Effector memory CD4-positive, alpha-beta T cell (primary cell): ENCODE data around the gene GRID1.
"Not testable (repeated sequence)": the region's sequence is repeated elsewhere in the genome, so short reads cannot be mapped to it uniquely, and the experiment has no call there.

ENCODE experiments used
- DNase-seq, 3 donors: peaks; one replicate each; pipeline ENCODE4 v3.0.0-alpha.2; 2020
- H3K27ac ChIP-seq: 2 replicates; pipeline ENCODE4 v1.7.0; 2013; ENCODE audit warnings: mild to moderate bottlenecking, low read length, moderate library complexity; ENCODE audit not compliant: insufficient read depth, poor library complexity, severe bottlenecking
- H3K27me3 ChIP-seq: replicated peaks from 2 replicates; pipeline ENCODE4 v1.7.0; 2013; ENCODE audit warnings: mild to moderate bottlenecking, low read length; ENCODE audit not compliant: insufficient read depth, control insufficient read depth, poor library complexity, severe bottlenecking
- H3K36me3 ChIP-seq: 2 replicates; pipeline ENCODE4 v1.7.0; 2013; ENCODE audit warnings: mild to moderate bottlenecking, low read length, moderate library complexity; ENCODE audit not compliant: control insufficient read depth, insufficient read depth
- H3K4me1 ChIP-seq: 2 replicates; pipeline ENCODE4 v1.7.0; 2013; ENCODE audit warnings: low read length, mild to moderate bottlenecking; ENCODE audit not compliant: control insufficient read depth, insufficient read depth, poor library complexity, severe bottlenecking
- H3K4me3 ChIP-seq: 2 replicates; pipeline ENCODE4 v1.7.0; 2013; ENCODE audit warnings: low read length, low read depth, mild to moderate bottlenecking; ENCODE audit not compliant: insufficient read depth, poor library complexity, severe bottlenecking
- H3K9me3 ChIP-seq: 2 replicates; pipeline ENCODE4 v1.7.0; 2013; ENCODE audit warnings: mild to moderate bottlenecking, low read length, moderate library complexity; ENCODE audit not compliant: control insufficient read depth

Gene GRID1

GRCh38 chr10:86246279-86246940 lies 120.2 kb downstream of the GRID1 start:
- Histone ChIP-seq H3K4me3 (no peak overlapping the region), H3K9me3 (no peaks in the 10 kb centered on the region), H3K27ac (no peak overlapping the region), H3K36me3 (no peaks in the 10 kb centered on the region), H3K27me3 (no peaks in the 10 kb centered on the region), H3K4me1 (no peaks in the 10 kb centered on the region)
- DNase-seq, result no peak

GRCh38 chr10:86245015-86245394 lies 121.6 kb downstream of the GRID1 start:
- DNase-seq, result no peak
- Histone ChIP-seq H3K9me3 (no peaks in the 10 kb centered on the region), H3K4me3 (no peak overlapping the region), H3K27me3 (no peaks in the 10 kb centered on the region), H3K27ac (no peak overlapping the region), H3K36me3 (no peaks in the 10 kb centered on the region), H3K4me1 (no peaks in the 10 kb centered on the region)

GRCh38 chr10:86244297-86245014 lies 122.1 kb downstream of the GRID1 start:
- Histone ChIP-seq H3K27ac (no peak overlapping the region), H3K9me3 (no peaks in the 10 kb centered on the region), H3K4me1 (no peaks in the 10 kb centered on the region), H3K36me3 (no peaks in the 10 kb centered on the region), H3K4me3 (no peak overlapping the region), H3K27me3 (no peaks in the 10 kb centered on the region)
- no peak for DNase-seq

- DNase-seq, result no peak
- Histone ChIP-seq H3K9me3 (no peaks in the 10 kb centered on the region), H3K27me3 (no peaks in the 10 kb centered on the region), H3K36me3 (no peaks in the 10 kb centered on the region), H3K27ac (no peak overlapping the region), H3K4me1 (no peaks in the 10 kb centered on the region), H3K4me3 (no peak overlapping the region)
These were observed 122.9 kb downstream of the GRID1 start for GRCh38 chr10:86243651-86244155.

- no peak overlapping the region for H3K4me3 ChIP-seq
- H3K36me3 ChIP-seq, result no peaks in the 10 kb centered on the region
- DNase-seq, result no peak
- H3K4me1 ChIP-seq, result no peaks in the 10 kb centered on the region
- no peaks in the 10 kb centered on the region for H3K9me3 ChIP-seq
- no peak overlapping the region for H3K27ac ChIP-seq
- H3K27me3 ChIP-seq, result no peaks in the 10 kb centered on the region
These were observed 123.8 kb downstream of the GRID1 start for GRCh38 chr10:86242761-86243160.

- not testable (repeated sequence) for H3K36me3 ChIP-seq, H3K9me3 ChIP-seq, H3K4me1 ChIP-seq, H3K27ac ChIP-seq, H3K4me3 ChIP-seq, DNase-seq, H3K27me3 ChIP-seq
These were observed 128.5 kb downstream of the GRID1 start for GRCh38 chr10:86238089-86238488.

- DNase-seq, result no peak
- no peaks in the 10 kb centered on the region for H3K9me3 ChIP-seq
These were observed 131.9 kb downstream of the GRID1 start for GRCh38 chr10:86234541-86235270.

GRCh38 chr10:86234107-86234506 lies 132.5 kb downstream of the GRID1 start:
- no peaks in the 10 kb centered on the region for H3K4me1 ChIP-seq
- H3K36me3 ChIP-seq, result no peaks in the 10 kb centered on the region
- no peak overlapping the region for H3K4me3 ChIP-seq
- no peaks in the 10 kb centered on the region for H3K9me3 ChIP-seq
- DNase-seq, result no peak
- no peaks in the 10 kb centered on the region for H3K27me3 ChIP-seq
- no peak overlapping the region for H3K27ac ChIP-seq

More at GRCh38 chr10:86234541-86235270, 131.9 kb downstream of the GRID1 start:
- Histone ChIP-seq H3K4me3 (no peak overlapping the region), H3K36me3 (no peaks in the 10 kb centered on the region), H3K4me1 (no peaks in the 10 kb centered on the region), H3K27me3 (no peaks in the 10 kb centered on the region), H3K27ac (no peak overlapping the region)

- Histone ChIP-seq H3K27ac (no peak overlapping the region), H3K4me3 (no peak overlapping the region), H3K9me3 (no peaks in the 10 kb centered on the region), H3K27me3 (no peaks in the 10 kb centered on the region), H3K4me1 (no peaks in the 10 kb centered on the region), H3K36me3 (no peaks in the 10 kb centered on the region)
- DNase-seq, result no peak
These were observed 133.5 kb downstream of the GRID1 start for GRCh38 chr10:86233131-86233530.

- Histone ChIP-seq H3K27ac (no peak overlapping the region), H3K4me3 (no peak overlapping the region), H3K9me3 (no peaks in the 10 kb centered on the region), H3K36me3 (no peaks in the 10 kb centered on the region), H3K27me3 (no peaks in the 10 kb centered on the region), H3K4me1 (no peaks in the 10 kb centered on the region)
- DNase-seq, result no peak
These were observed 134.0 kb downstream of the GRID1 start for GRCh38 chr10:86232644-86233043.
